NT2/D1 (cell line): ENCODE measurements around the gene TACC2.

ENCODE experiments used
- YY1 ChIP-seq: IDR thresholded peaks from 2 replicates; pipeline ENCODE4 v1.6.1; 2011; ENCODE audit not compliant: insufficient read length, insufficient read depth
- ZNF274 ChIP-seq: IDR thresholded peaks from 2 replicates; pipeline ENCODE4 v1.6.1; 2011; ENCODE audit warnings: mild to moderate bottlenecking, low read depth, low read length

- no peak for TF ChIP-seq YY1
- no peak for TF ChIP-seq ZNF274
These were observed 165.8 kb downstream of the TACC2 start for GRCh38 chr10:122154545-122155366.
